Tibial artery (tissue), 4 donors: ENCODE measurements around the gene WWTR1.
A peak's percentile ranks its signal among the peaks of the same experiment; 100 is the strongest.

ENCODE experiments used
- DNase-seq, 2 donors: peaks; one replicate each; pipeline ENCODE4 v3.0.0-alpha.2; 2019
- H3K27ac ChIP-seq, 2 donors: fragments of 200-600 bp; sonication (generic) in 1 of 2; 1 replicate in 1 of 2; 2 replicates in 1 of 2; pipeline ENCODE4 v1.5.1; 2018 to 2019; ENCODE audit warnings: mild to moderate bottlenecking in 1 of 2
- H3K27me3 ChIP-seq, 2 donors: fragments of 200-600 bp; sonication (generic) in 1 of 2; one replicate each; pipeline versions ENCODE4 v1.5.1 to v1.6.0; 2016 to 2019
- H3K36me3 ChIP-seq, 3 donors: fragments of 200-600 bp; sonication (generic) in 2 of 3; one replicate each; pipeline ENCODE4 v1.5.1; 2016 to 2019; ENCODE audit warnings: mild to moderate bottlenecking in 2 of 3
- H3K4me1 ChIP-seq, 4 donors: fragments of 200-600 bp; sonication (generic) in 2 of 4; 1 replicate in 3 of 4; 2 replicates in 1 of 4; pipeline ENCODE4 v1.5.1; 2016 to 2019
- H3K4me3 ChIP-seq, 2 donors: fragments of 200-600 bp; sonication (generic) in 1 of 2; 1 replicate in 1 of 2; 2 replicates in 1 of 2; pipeline ENCODE4 v1.5.1; 2018 to 2019; ENCODE audit warnings: mild to moderate bottlenecking in 2 of 2
- H3K9me3 ChIP-seq, 3 donors: fragments of 200-600 bp; sonication (generic) in 1 of 3; one replicate each; pipeline ENCODE4 v1.5.1; 2016 to 2019
- intact Hi-C: fragments of 100-400 bp; cut with DNase I; formaldehyde crosslinking; loops from one replicate; pipeline ENCODE4 v1.15.0; 2023; ENCODE audit warnings: low total_unique reads
- TF ChIP-seq, protein P1 (sequence below), 2 experiments: fragments of 200-600 bp in 1 of 2; fragments of 450-650 bp in 1 of 2; IDR thresholded peaks; one replicate each; pipeline ENCODE4 v1.5.1; 2017 to 2019; ENCODE audit warnings: antibody characterized with exemption in 2 of 2, mild to moderate bottlenecking in 1 of 2, moderate library complexity in 1 of 2

Gene WWTR1

DNA sequence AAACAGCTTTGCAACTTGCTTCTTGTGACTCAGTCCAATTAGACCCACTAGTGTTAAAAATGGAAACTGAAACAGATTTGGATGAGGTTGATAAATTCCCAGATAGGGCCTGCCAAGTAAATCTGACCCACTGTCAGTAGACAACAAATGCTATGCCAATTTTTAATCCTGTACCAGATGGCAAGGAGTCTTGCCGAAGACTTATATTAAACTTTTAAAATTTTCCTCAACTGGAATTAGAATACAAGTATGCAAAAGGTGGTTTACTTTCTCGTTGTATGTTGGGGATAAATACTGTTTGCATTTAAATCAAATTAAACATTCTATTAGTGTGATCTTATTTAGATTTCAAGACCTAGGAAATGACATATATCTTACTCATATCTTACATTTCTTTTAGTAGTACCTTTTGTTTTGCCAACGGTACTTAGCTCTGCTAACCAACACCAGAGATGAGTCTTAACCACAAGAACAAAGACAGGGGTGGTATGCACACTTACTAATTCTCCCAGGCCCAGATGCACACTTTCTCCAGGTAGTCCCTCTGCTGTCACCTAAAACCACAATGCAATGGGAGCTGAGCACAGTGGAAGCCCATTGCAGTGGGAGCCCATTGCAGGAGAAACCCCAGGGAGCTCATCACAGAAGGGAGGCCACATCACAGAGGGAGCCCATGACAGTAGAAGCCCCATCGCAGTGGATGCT lies 77.8 kb downstream of the WWTR1 start:
- Histone ChIP-seq H3K9me3 (no peaks in the 10 kb centered on the region), H3K27ac (peak overlapping the region; percentile 29 to 51), H3K4me3 (no peak overlapping the region), H3K36me3 (no peaks in the 10 kb centered on the region), H3K27me3 (no peaks in the 10 kb centered on the region), H3K4me1 (peaks cover 0 to 99% (median 86%) of the 10 kb centered on the region in 4 donors)
- intact Hi-C loops, result loop anchor here (5.0 kb wide), 1 partner anchor 77 kb away; the partner anchor contains the start of gene WWTR1
- TF ChIP-seq, protein P1, sequence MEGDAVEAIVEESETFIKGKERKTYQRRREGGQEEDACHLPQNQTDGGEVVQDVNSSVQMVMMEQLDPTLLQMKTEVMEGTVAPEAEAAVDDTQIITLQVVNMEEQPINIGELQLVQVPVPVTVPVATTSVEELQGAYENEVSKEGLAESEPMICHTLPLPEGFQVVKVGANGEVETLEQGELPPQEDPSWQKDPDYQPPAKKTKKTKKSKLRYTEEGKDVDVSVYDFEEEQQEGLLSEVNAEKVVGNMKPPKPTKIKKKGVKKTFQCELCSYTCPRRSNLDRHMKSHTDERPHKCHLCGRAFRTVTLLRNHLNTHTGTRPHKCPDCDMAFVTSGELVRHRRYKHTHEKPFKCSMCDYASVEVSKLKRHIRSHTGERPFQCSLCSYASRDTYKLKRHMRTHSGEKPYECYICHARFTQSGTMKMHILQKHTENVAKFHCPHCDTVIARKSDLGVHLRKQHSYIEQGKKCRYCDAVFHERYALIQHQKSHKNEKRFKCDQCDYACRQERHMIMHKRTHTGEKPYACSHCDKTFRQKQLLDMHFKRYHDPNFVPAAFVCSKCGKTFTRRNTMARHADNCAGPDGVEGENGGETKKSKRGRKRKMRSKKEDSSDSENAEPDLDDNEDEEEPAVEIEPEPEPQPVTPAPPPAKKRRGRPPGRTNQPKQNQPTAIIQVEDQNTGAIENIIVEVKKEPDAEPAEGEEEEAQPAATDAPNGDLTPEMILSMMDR (IDR thresholded peaks at IDR 0.05), result no peak
- DNase-seq, result no peak

DNA sequence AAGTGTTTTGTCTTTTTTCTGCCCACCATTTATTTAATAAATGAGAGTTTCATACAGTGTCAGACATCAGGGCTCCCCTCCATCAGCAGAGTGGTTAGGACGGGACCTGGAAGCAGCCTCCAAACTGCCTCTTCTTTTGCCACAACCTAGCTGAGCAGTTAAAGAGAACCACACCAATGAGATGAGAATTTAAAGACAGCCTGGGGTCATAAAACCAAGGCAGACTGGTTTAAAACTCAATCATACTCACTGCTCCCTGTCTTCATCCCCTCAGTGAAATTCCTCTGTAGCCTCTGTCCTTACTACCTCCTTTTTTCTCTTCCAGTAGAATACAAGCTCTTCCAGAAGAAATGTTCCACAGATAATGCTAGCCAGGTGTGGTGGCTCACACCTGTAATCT lies 78.7 kb downstream of the WWTR1 start:
- intact Hi-C loops, result no loop called here
- DNase-seq, result no peak
- H3K4me3 ChIP-seq, result no peak overlapping the region
- no peaks in the 10 kb centered on the region for H3K9me3 ChIP-seq
- H3K36me3 ChIP-seq, result no peaks in the 10 kb centered on the region
- peak overlapping the region; percentile 29 to 51 for H3K27ac ChIP-seq
- no peaks in the 10 kb centered on the region for H3K27me3 ChIP-seq
- TF ChIP-seq, protein P1 (IDR thresholded peaks at IDR 0.05), result no peak
- H3K4me1 ChIP-seq, result peaks cover 0 to 100% (median 85%) of the 10 kb centered on the region in 4 donors

DNA sequence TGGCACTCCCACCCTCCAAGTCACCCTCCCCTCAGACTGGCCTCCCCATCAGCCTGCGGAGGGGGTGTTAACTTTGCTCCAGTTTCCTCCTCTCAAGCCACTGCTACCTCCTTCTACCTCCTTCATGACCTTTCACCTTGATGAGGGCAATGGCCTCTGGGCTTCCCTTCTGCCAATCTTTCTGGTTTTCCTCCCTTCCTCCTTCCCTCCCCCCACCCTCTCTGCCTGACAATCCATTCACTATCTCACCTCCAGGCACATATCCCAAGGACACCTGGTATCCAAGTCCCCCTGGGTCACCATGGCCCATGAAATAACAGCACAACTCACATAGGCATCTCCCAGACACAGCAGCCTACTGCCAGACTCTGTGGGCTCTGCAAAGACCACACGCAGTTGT lies 80.0 kb downstream of the WWTR1 start:
- H3K4me1 ChIP-seq, result peaks cover 0 to 100% (median 83%) of the 10 kb centered on the region in 4 donors
- peak overlapping the region; percentile 49 to 51 for H3K27ac ChIP-seq
- intact Hi-C loops, result no loop called here

DNA sequence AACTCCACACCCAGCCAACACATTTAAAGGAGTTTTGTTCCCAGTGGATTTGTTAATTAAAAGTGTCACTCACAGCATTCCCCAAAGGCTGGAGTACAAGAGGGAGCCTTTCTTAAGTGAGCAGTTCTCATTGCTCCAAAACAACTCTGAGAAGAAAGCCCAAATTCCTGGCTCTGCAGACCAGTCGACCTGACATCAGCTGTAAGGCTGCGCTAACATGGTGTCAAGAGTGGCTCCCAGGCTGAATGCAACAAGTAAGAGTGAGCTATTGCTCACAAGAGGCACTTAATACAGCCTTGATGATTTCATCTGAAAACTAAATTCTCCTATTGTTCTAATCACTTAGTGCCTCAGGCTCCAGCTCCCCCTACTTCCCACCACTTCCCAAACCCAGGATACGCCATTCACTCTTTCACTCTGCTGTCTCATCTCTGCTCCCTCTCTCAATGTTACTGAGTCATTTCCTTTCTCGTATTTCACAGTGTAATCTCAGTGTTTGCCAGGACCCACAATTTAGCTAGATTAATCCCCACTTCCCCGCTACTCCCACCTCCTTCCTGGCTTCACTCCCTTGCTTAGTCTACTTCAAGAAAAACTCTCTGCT lies 81.8 kb downstream of the WWTR1 start:
- Histone ChIP-seq H3K4me1 (peaks cover 0 to 100% (median 84%) of the 10 kb centered on the region in 4 donors), H3K27me3 (no peaks in the 10 kb centered on the region), H3K36me3 (peaks cover 0 to 7% (median 0%) of the 10 kb centered on the region in 3 donors), H3K4me3 (peak overlapping the region in 1 of 2 donors; percentile 1), H3K27ac (peak overlapping the region; percentile 72 to 74), H3K9me3 (no peaks in the 10 kb centered on the region)
- TF ChIP-seq, protein P1 (IDR thresholded peaks at IDR 0.05), result no peak
- intact Hi-C loops, result no loop called here
- DNase-seq, result no peak

More for the DNA sequence above, 80.0 kb downstream of the WWTR1 start:
- Histone ChIP-seq H3K9me3 (no peaks in the 10 kb centered on the region), H3K4me3 (no peak overlapping the region), H3K27me3 (no peaks in the 10 kb centered on the region), H3K36me3 (no peaks in the 10 kb centered on the region)
- no peak for DNase-seq
- TF ChIP-seq, protein P1 (IDR thresholded peaks at IDR 0.05), result no peak

DNA sequence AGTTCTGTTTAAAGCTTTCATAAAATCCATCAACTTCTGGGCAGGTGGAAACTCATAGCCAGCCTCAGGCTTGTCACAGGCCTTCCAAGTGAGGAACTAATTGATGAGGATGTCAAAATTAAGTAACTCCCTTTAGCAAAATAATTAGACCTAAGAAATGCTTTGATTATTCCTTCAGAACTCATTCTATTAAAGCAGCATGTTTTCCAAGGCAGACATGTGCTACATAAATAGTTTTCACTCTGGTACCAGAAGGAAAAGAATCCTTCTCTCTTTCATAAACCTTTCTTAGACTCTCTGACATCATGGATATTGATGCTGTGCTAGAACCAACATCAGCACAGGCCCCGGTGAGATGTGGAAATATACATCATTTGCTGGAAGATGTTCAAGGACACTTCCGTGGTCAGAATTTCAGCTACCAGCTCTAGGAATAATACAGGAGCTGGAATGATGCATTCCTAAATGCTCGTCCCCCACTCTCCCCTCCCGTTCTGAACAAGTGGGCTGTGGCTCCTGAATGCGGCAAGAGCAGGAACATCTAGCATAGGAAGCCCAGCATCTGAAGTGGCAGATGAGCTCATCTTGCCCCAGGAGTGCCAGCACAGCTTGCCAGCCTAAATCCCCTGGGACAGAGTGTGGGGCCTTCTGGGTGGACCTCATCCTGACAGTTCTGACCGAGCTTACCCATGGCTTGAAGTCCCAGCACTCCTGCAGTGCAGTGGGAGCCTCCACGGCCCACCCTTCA lies 82.4 kb downstream of the WWTR1 start:
- Histone ChIP-seq H3K4me1 (peaks cover 0 to 100% (median 80%) of the 10 kb centered on the region in 4 donors), H3K4me3 (peak overlapping the region in 1 of 2 donors; percentile 1), H3K9me3 (no peaks in the 10 kb centered on the region), H3K36me3 (peaks cover 0 to 7% (median 0%) of the 10 kb centered on the region in 3 donors), H3K27ac (peak overlapping the region; percentile 72 to 74), H3K27me3 (no peaks in the 10 kb centered on the region)
- intact Hi-C loops, result no loop called here
- TF ChIP-seq, protein P1 (IDR thresholded peaks at IDR 0.05), result no peak
- DNase-seq, result peak; percentile 53 to 81
